Naive B cell (primary cell): ENCODE measurements around the gene NHSL1. TPM values are rescaled to one million over a fixed set of nuclear protein-coding genes. Genes with fewer than 3 reads are reported as not detected.
A peak's percentile ranks its signal among the peaks of the same experiment; 100 is the strongest.
"Not testable (repeated sequence)": the region's sequence is repeated elsewhere in the genome, so short reads cannot be mapped to it uniquely, and the experiment has no call there.

Experiments used
- ATAC-seq, 2 donors: fragments of 150-1000 bp; cut with Tn5 transposase; 2 replicates each; pipeline ENCODE4 v1.10.0; 2021; ENCODE audit warnings: low read depth in 2 of 2, mild to moderate bottlenecking in 2 of 2, moderate library complexity in 2 of 2
- DNase-seq: peaks from one replicate; pipeline ENCODE4 v3.0.0; 2022
- H3K27ac Mint-ChIP-seq, 6 donors: one replicate each; pipeline ENCODE4 v1.8.0; 2020 to 2022; ENCODE audit warnings: mild to moderate bottlenecking in 6 of 6, mixed read lengths in 6 of 6, moderate library complexity in 5 of 6, inconsistent platforms in 2 of 6
- H3K27me3 Mint-ChIP-seq, 3 donors: one replicate each; pipeline ENCODE4 v1.8.0; 2021 to 2022; ENCODE audit warnings: mixed read lengths in 3 of 3, mild to moderate bottlenecking in 1 of 3
- H3K36me3 Mint-ChIP-seq, 2 donors: one replicate each; pipeline ENCODE4 v1.8.0; 2020 to 2022; ENCODE audit warnings: mixed read lengths in 2 of 2, inconsistent platforms in 1 of 2, mild to moderate bottlenecking in 1 of 2
- H3K4me1 Mint-ChIP-seq, 3 donors: one replicate each; pipeline ENCODE4 v1.8.0; 2020 to 2022; ENCODE audit warnings: mixed read lengths in 3 of 3, inconsistent platforms in 1 of 3, mild to moderate bottlenecking in 1 of 3, moderate library complexity in 1 of 3
- H3K4me3 Mint-ChIP-seq, 8 donors: one replicate each; pipeline ENCODE4 v1.8.0; 2020 to 2022; ENCODE audit warnings: mild to moderate bottlenecking in 8 of 8, mixed read lengths in 8 of 8, moderate library complexity in 8 of 8, inconsistent platforms in 2 of 8
- H3K9me3 Mint-ChIP-seq, 7 donors: one replicate each; pipeline ENCODE4 v1.8.0; 2020 to 2022; ENCODE audit warnings: mixed read lengths in 7 of 7, mild to moderate bottlenecking in 5 of 7, inconsistent platforms in 2 of 7, moderate library complexity in 1 of 7
- polyA plus RNA-seq, 6 donors: library from polyadenylated mRNA; unstranded; fragments of 300-500 nt; fragmentation: Illumina TruSeq; gene quantifications; one replicate each; pipeline ENCODE4 v1.2.3, GENCODE V29; 2021; ENCODE audit warnings: low read depth in 6 of 6

The NHSL1 gene
- polyA plus RNA-seq, 6 donors from 2014 or later, result 0.04 TPM; not detected in 5

GRCh38 chr6:138431256-138432062, 67.8 kb downstream of the NHSL1 start:
- Mint-ChIP-seq H3K36me3 (no peaks in the 10 kb centered on the region), H3K9me3 (no peaks in the 10 kb centered on the region), H3K4me3 (peak overlapping the region in 1 of 8 donors; percentile 47), H3K4me1 (peaks cover 11 to 18% (median 17%) of the 10 kb centered on the region in 3 donors), H3K27ac (peak overlapping the region in 4 of 6 donors; percentile 38 to 79 (median 57)), H3K27me3 (peaks cover 0 to 9% (median 4%) of the 10 kb centered on the region in 3 donors)
- ATAC-seq, result peak; percentile 72 to 80
- peak; percentile 27 for DNase-seq

- Mint-ChIP-seq H3K4me3 (no peak overlapping the region), H3K9me3 (no peaks in the 10 kb centered on the region), H3K4me1 (peaks cover 11 to 18% (median 17%) of the 10 kb centered on the region in 3 donors), H3K27ac (no peak overlapping the region), H3K27me3 (peaks cover 0 to 9% (median 4%) of the 10 kb centered on the region in 3 donors), H3K36me3 (no peaks in the 10 kb centered on the region)
- ATAC-seq (no peak), DNase-seq (no peak)
Measured at GRCh38 chr6:138430361-138431145, 68.7 kb downstream of the NHSL1 start.

DNA sequence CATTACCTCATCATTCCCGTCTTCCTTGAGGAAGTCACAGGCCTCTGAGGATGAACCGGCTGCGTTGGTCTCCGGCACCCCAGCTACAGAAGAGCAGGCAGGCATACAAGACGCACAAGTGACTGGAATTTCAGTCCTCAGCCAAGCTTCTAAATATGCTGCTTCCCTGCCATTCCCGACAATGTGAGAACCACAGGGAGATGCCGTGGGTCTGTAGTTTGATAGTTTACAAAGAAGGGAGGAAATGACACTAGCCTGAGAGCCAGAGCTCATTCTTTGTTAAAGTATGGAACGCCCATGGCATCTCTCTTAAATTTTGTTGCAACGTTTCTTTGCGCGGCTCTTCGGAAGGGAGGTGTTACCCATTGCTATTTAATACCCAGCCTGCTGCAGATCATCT, 69.5 kb downstream of the NHSL1 start:
- H3K4me1 Mint-ChIP-seq, result peaks cover 8 to 14% (median 14%) of the 10 kb centered on the region in 3 donors
- ATAC-seq (no peak), DNase-seq (no peak)
- H3K36me3 Mint-ChIP-seq, result no peaks in the 10 kb centered on the region
- no peak overlapping the region for H3K4me3 Mint-ChIP-seq
- peaks cover 0 to 9% (median 4%) of the 10 kb centered on the region in 3 donors for H3K27me3 Mint-ChIP-seq
- no peak overlapping the region for H3K27ac Mint-ChIP-seq
- no peaks in the 10 kb centered on the region for H3K9me3 Mint-ChIP-seq

DNA sequence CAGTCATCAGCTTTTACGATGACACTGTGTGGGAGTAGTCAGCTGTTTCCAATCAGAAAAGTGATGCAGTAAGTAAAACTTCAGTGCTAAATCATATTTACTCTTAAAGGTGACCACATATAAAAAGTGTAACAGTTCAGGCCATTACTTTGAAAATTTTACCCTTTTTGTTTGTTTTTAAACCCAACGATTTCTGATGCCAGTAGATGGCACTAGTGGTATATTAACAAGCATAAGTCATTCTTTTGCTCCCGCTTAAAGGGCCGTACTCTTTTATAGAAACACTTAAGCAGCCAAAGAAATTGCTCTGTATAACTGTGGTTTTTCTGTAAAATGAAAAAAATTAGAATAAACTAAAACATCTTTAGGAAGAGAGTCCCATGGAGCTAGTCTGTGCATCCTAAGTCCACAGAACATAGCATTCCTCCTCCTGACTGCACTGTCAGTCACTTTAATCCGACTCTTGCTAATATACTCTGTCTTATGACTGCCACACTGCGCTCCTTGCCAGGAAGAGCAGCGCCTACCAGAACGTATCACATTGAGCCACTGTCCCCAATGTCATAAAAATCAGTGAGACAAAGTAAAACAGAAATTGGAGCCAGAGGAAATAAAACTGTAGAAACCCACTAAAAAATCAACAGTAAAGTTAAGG, 70.2 kb downstream of the NHSL1 start:
- DNase-seq, result peak; percentile 40
- peaks cover 0 to 9% (median 4%) of the 10 kb centered on the region in 3 donors for H3K27me3 Mint-ChIP-seq
- no peaks in the 10 kb centered on the region for H3K36me3 Mint-ChIP-seq

GRCh38 chr6:138427701-138428100, 71.6 kb downstream of the NHSL1 start:
- H3K36me3 Mint-ChIP-seq, result no peaks in the 10 kb centered on the region
- DNase-seq (no peak), ATAC-seq (no peak)
- no peaks in the 10 kb centered on the region for H3K9me3 Mint-ChIP-seq
- H3K4me3 Mint-ChIP-seq, result no peak overlapping the region
- no peak overlapping the region for H3K27ac Mint-ChIP-seq
- peaks cover 7 to 11% (median 11%) of the 10 kb centered on the region in 3 donors for H3K4me1 Mint-ChIP-seq
- H3K27me3 Mint-ChIP-seq, result peaks cover 0 to 9% (median 4%) of the 10 kb centered on the region in 3 donors

More for the DNA sequence above, 70.2 kb downstream of the NHSL1 start:
- Mint-ChIP-seq H3K9me3 (no peaks in the 10 kb centered on the region), H3K4me1 (peaks cover 7 to 11% (median 11%) of the 10 kb centered on the region in 3 donors), H3K4me3 (no peak overlapping the region), H3K27ac (no peak overlapping the region)
- peak in 1 of 2 donors; percentile 56 for ATAC-seq

DNA sequence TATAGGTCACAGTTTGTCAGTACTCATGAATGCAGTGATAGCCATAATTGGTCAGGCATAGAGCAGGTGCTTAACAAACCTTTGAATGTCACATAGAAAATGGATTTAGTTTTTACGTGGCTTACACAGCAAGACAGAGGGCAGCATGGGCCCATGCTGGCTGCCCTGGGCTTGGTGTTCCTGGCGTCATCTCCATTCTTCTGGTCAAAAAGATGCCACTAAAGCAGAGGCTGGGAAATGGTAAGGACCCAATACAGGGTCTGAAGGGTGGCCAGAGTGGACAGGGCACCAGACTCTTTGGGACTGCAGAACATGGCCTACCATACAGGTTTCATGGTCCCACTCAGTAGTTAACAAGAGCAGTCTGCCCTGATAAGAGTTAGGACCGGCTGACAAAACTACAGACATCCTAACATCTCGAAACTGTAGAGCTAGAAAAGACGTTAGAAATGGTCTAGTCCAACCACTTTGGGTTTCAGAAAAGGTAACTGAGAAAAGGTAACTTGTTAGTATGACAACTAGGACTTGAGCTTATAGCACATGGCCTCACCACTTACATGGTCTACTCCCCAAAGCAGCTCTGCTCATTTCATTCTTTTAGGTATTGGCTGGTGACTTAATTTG, 72.7 kb downstream of the NHSL1 start:
- ATAC-seq (no peak), DNase-seq (no peak)
- Mint-ChIP-seq H3K9me3 (no peaks in the 10 kb centered on the region), H3K36me3 (no peaks in the 10 kb centered on the region), H3K4me1 (peaks cover 6 to 7% (median 7%) of the 10 kb centered on the region in 3 donors), H3K27me3 (peaks cover 0 to 9% (median 4%) of the 10 kb centered on the region in 3 donors), H3K4me3 (no peak overlapping the region), H3K27ac (no peak overlapping the region)

DNA sequence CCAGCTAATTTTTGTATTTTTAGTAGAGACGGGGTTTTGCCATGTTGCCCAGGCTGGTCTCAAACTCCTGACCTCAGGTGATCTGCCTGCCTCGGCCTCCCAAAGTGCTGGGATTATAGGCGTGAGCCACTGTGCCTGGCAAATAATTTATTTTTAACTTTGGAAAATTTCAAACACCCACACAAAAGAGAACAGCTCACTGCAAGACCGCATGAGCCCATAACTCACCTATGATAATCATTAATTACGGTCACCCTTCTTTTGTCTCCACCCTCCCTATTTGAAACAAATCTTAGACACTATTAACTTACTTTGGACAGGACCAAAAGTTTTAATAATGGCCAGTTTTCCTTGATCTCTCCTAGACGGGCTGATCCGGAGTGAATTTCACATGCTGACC, 74.0 kb downstream of the NHSL1 start:
- not testable (repeated sequence) for DNase-seq, H3K4me3 Mint-ChIP-seq, H3K36me3 Mint-ChIP-seq, H3K27me3 Mint-ChIP-seq, H3K27ac Mint-ChIP-seq, H3K4me1 Mint-ChIP-seq, ATAC-seq, H3K9me3 Mint-ChIP-seq

DNA sequence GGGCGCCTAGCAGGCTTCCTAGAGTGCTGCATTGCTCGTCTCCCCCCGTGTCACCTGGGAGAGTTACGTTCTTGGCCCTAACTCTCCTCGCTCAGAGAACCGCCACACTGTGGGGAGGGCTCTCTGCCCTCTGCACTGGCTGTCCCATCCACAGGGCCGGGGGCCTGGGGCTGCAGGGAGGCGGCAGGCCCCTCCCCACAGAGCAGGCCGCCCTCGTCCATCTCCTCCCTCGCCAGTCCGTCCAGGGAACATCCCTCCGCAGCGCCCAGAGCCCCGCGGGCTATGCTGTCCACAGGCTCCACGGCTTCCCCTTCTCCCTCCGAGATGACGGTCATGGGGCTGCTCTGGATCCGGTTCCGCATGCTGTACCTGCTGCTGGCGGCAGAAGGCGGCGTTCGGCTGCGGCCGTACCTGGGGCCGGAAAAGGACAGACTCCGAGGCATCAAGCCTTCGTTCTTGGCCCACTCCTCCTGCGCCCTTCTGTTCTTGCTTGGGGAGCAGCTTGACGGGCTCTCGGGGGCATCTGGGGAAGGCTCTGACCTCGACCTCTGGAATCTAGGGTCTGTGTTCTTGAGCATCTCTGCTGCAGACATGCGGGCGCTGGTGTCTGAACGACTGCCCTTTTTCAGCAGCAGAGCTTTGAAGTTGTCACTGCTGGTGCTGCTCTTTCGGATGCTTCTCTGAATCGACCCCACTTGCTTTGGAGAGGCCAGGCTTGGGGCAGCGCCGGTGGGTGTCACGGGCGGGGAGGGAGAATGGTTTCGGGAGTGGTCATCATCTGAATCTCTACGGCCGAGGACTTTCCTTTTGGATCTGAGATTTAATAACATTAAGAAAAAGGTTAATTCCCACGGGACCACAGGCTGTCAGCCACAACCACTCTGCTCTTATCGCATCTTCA, 75.0 kb downstream of the NHSL1 start:
- peaks cover 0 to under 1% (median 0%) of the 10 kb centered on the region in 3 donors for H3K4me1 Mint-ChIP-seq

DNA sequence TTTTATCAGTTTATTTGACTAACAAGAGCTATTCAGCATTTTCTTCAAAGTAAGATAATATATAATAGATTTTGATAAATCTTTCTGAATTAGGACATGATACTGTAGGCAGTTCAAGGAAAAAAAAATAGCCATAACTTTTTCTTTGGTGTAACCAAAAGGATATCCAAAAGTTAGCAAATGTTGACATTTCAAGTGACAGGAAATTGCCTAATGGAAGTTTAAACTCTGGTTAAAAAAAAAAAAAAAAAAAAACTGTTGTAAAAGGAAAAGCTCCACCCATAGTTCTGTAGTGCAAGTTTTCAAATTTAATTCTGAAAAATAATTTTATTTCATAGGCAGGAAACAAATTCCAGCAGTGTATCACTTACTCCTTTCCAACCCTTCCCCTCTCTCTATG, 76.4 kb downstream of the NHSL1 start:
- Mint-ChIP-seq H3K27ac (no peak overlapping the region), H3K4me1 (no peaks in the 10 kb centered on the region), H3K27me3 (no peaks in the 10 kb centered on the region), H3K36me3 (peaks cover 13 to 19% of the 10 kb centered on the region in 2 donors), H3K4me3 (no peak overlapping the region), H3K9me3 (peaks cover 0 to 2% (median 0%) of the 10 kb centered on the region in 7 donors)
- DNase-seq (no peak), ATAC-seq (no peak)

More for the DNA sequence above, 75.0 kb downstream of the NHSL1 start:
- ATAC-seq (no peak), DNase-seq (no peak)
- Mint-ChIP-seq H3K27ac (no peak overlapping the region), H3K27me3 (peaks cover 0 to 1% (median 0%) of the 10 kb centered on the region in 3 donors), H3K9me3 (no peaks in the 10 kb centered on the region), H3K36me3 (peaks cover 3 to 5% of the 10 kb centered on the region in 2 donors), H3K4me3 (no peak overlapping the region)

DNA sequence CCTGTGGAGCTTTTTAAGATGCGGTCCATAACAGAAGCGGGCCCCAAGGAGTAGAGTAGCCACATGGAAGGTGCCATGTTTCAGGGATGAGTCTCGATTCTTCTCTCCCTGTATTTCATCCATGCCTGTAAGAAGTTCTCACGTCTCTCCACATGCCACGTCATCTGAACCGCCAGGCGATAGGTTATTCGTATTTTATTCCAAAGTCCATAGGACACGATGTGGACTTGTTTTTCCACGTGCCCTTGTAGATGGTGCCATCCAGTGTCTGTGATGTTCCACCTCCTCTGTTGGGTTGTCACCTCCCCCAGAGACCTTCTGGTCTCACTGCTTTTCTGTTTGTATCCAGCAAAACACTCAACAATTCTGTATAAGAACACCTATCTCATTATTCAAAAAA, 77.7 kb downstream of the NHSL1 start:
- DNase-seq (no peak), ATAC-seq (no peak)
- Mint-ChIP-seq H3K36me3 (peaks cover 22 to 29% of the 10 kb centered on the region in 2 donors), H3K4me3 (no peak overlapping the region), H3K9me3 (peaks cover 0 to 4% (median 0%) of the 10 kb centered on the region in 7 donors), H3K4me1 (no peaks in the 10 kb centered on the region), H3K27me3 (no peaks in the 10 kb centered on the region), H3K27ac (peak overlapping the region in 1 of 6 donors; percentile 63)

- peak overlapping the region in 1 of 6 donors; percentile 63 for H3K27ac Mint-ChIP-seq
- peaks cover 26 to 33% of the 10 kb centered on the region in 2 donors for H3K36me3 Mint-ChIP-seq
- no peaks in the 10 kb centered on the region for H3K27me3 Mint-ChIP-seq
- no peaks in the 10 kb centered on the region for H3K4me1 Mint-ChIP-seq
- ATAC-seq (no peak), DNase-seq (no peak)
- peaks cover 0 to 4% (median 0%) of the 10 kb centered on the region in 7 donors for H3K9me3 Mint-ChIP-seq
- H3K4me3 Mint-ChIP-seq, result no peak overlapping the region
Measured at GRCh38 chr6:138421089-138421488, 78.2 kb downstream of the NHSL1 start.

DNA sequence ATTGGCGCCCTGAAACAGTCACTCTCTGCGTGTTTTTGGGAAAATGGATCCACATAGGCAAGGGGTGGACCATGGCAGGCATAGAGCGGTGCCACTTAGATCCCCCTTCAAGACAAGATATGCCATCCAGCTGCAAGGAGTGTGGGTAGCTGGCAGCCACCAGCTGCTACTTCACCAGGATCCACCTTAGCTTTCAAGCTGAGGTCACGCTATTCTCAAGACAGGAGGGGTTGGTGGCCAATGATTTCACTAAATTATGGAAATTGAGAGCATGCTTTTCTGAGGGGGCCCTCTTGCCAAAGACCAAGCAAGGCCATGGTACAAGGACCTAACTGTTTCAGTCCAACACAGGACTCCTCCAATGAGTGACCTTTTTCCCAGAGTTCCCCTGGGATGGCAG, 78.9 kb downstream of the NHSL1 start:
- no peak for ATAC-seq
- DNase-seq, result no peak
- Mint-ChIP-seq H3K9me3 (peaks cover 0 to 4% (median 0%) of the 10 kb centered on the region in 7 donors), H3K4me1 (no peaks in the 10 kb centered on the region), H3K27ac (no peak overlapping the region), H3K4me3 (no peak overlapping the region), H3K27me3 (no peaks in the 10 kb centered on the region), H3K36me3 (peaks cover 29 to 37% of the 10 kb centered on the region in 2 donors)
